DMS153 treated with DMSO at 0.1 percent for 48 hours (cell line): ENCODE data around the gene PGBD2.
"Not testable (repeated sequence)": the region's sequence is repeated elsewhere in the genome, so short reads cannot be mapped to it uniquely, and the experiment has no call there.

ENCODE experiments used
- DNase-seq: peaks from one replicate; lab custom pipeline; 2025; ENCODE audit not compliant: unreplicated experiment; lab: John Stamatoyannopoulos, UW

PGBD2 gene

GRCh38 chr1:248924696-248925532, 18.9 kb downstream of the PGBD2 start:
- peak; percentile 67 for DNase-seq

- DNase-seq = not testable (repeated sequence)
Measured at GRCh38 chr1:248925859-248926258, 19.8 kb downstream of the PGBD2 start.

- no peak for DNase-seq
Measured at GRCh38 chr1:248926401-248927182, 20.6 kb downstream of the PGBD2 start.

- DNase-seq = not testable (repeated sequence)
Measured at GRCh38 chr1:248927283-248927682, 21.2 kb downstream of the PGBD2 start.

- not testable (repeated sequence) for DNase-seq
Measured at GRCh38 chr1:248928122-248928521, 22.1 kb downstream of the PGBD2 start.

- DNase-seq = not testable (repeated sequence)
Measured at GRCh38 chr1:248930037-248930436, 24.0 kb downstream of the PGBD2 start.

GRCh38 chr1:248938173-248938809, 32.3 kb downstream of the PGBD2 start:
- DNase-seq = not testable (repeated sequence)

GRCh38 chr1:248944134-248944999, 38.3 kb downstream of the PGBD2 start:
- not testable (repeated sequence) for DNase-seq

- DNase-seq = not testable (repeated sequence)
Measured at GRCh38 chr1:248945000-248945423, 39.0 kb downstream of the PGBD2 start.

GRCh38 chr1:248945453-248945852, 39.4 kb downstream of the PGBD2 start:
- not testable (repeated sequence) for DNase-seq

GRCh38 chr1:248945856-248946416, 39.9 kb downstream of the PGBD2 start:
- not testable (repeated sequence) for DNase-seq
